ENCODE data around the gene FGD4. TPM values are rescaled to one million over a fixed set of nuclear protein-coding genes. Genes with fewer than 3 reads are reported as not detected.

FGD4 gene
- total and polyA plus RNA-seq, 3 donors from 2014 or later = 51.0 to 90.2 (median 74.9) TPM

DNA sequence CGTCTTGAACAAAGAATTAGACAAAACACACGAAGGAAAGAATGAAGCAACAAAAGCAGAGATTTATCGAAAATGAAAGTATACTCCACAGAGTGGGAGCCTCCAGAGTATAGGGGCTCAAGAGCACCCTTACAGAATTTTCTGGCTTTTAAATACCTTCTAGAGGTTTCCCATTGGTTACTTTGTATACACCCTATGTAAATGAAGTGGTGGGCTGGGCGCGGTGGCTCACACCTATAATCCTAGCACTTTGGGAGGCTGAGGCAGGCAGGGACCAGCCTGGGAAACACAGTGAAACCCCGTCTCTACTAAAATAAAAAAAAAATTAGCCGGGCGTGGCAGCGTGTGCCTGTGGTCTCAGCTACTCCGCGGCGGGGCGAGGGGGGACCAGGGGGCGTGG lies 266.7 kb downstream of the FGD4 start:
- Histone ChIP-seq H3K36me3 (ENCODE audit: low read depth, missing control alignments) (no peaks in the 10 kb centered on the region), H3K9me3 (no peaks in the 10 kb centered on the region), H3K4me1 (no peaks in the 10 kb centered on the region), H3K27ac (no peak overlapping the region), H3K27me3 (no peaks in the 10 kb centered on the region), H3K4me3 (no peak overlapping the region)
- intact Hi-C loops (cut with DNase I; ENCODE audit: low total_unique reads) = loop anchor here (10.0 kb wide), 1 partner anchor 221 kb away; no protein-coding TSS in a partner anchor
- no peak for DNase-seq
- no peak for TF ChIP-seq POLR2A (IDR thresholded peaks at IDR 0.05)
- TF ChIP-seq, protein P1, sequence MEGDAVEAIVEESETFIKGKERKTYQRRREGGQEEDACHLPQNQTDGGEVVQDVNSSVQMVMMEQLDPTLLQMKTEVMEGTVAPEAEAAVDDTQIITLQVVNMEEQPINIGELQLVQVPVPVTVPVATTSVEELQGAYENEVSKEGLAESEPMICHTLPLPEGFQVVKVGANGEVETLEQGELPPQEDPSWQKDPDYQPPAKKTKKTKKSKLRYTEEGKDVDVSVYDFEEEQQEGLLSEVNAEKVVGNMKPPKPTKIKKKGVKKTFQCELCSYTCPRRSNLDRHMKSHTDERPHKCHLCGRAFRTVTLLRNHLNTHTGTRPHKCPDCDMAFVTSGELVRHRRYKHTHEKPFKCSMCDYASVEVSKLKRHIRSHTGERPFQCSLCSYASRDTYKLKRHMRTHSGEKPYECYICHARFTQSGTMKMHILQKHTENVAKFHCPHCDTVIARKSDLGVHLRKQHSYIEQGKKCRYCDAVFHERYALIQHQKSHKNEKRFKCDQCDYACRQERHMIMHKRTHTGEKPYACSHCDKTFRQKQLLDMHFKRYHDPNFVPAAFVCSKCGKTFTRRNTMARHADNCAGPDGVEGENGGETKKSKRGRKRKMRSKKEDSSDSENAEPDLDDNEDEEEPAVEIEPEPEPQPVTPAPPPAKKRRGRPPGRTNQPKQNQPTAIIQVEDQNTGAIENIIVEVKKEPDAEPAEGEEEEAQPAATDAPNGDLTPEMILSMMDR (IDR thresholded peaks at IDR 0.05) = no peak
- WGBS, 2 donors = 66 to 77% methylated on average over 14 of the region's 14 CpGs

GRCh38 chr12:32669584-32669983 lies 270.2 kb downstream of the FGD4 start:
- no peak overlapping the region for H3K4me3 ChIP-seq
- no peaks in the 10 kb centered on the region for H3K4me1 ChIP-seq
- no peaks in the 10 kb centered on the region for H3K9me3 ChIP-seq
- H3K27me3 ChIP-seq = no peaks in the 10 kb centered on the region
- no peak overlapping the region for H3K27ac ChIP-seq
- no peak for DNase-seq
- no peak for TF ChIP-seq POLR2A (IDR thresholded peaks at IDR 0.05)
- TF ChIP-seq, protein P1 (IDR thresholded peaks at IDR 0.05) = no peak
- WGBS, 2 donors = 85 to 94% methylated on average over 1 of the region's 1 CpG
- H3K36me3 ChIP-seq (ENCODE audit: low read depth, missing control alignments) = no peaks in the 10 kb centered on the region
- intact Hi-C loops (cut with DNase I; ENCODE audit: low total_unique reads) = loop anchor here (10.0 kb wide), 1 partner anchor 225 kb away; no protein-coding TSS in a partner anchor

- intact Hi-C loops (cut with DNase I; ENCODE audit: low total_unique reads) = no loop called here
- no peaks in the 10 kb centered on the region for H3K36me3 ChIP-seq (ENCODE audit: low read depth, missing control alignments)
Measured at GRCh38 chr12:32671930-32672780, 272.8 kb downstream of the FGD4 start.

DNA sequence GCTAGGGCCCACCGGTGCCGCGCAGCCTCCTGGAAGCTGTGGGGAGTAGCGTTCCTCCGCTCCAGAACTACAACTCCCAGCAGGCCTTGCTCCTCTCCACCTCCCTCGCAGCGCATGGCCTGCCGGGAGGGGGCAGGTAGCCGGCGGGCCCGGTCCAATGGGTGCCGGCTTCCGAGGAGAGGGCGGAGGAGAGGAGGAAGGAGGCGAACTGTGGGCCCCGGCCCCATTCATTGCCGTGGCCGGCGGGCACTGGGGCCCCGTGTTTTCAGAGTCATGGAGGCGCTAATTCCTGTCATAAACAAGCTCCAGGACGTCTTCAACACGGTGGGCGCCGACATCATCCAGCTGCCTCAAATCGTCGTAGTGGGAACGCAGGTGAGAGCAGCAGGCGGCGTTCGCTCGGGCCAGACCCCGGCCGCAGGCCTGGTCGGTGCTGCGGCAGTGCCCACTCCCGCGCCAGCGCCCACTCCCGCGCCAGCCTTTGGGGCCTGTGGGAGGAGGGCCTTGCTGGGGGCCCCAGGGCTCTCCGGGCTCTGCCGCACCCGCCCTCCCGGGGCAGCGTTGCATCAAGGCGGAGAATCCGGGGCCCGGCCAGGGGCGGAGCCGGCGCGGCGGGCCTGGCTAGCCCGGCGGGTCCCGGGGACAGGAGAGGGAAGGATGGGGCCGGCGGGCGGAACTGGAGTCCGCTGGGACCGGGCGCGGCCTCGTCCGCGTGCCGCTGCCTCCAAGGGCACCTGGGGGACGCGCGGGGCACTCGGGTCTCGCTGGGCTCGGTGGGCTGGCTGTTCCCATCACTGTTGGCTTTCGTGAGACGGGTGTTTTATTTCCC lies 279.9 kb downstream of the FGD4 start, which contains the start of gene DNM1L:
Gene DNM1L, plus strand, starts transcription at position 211 of the 829 bp plus-strand sequence. Its CDS starts 63 bp downstream, at position 274.
- peak within 1 kb of the TSS; percentile 94 to 97 for H3K4me3 ChIP-seq
- peaks cover 5% of the 10 kb centered on the region for H3K4me1 ChIP-seq
- 0 to 2% methylated on average over 19 to 58 of the region's 76 CpGs for WGBS, 2 donors
- H3K27ac ChIP-seq = peak within 1 kb of the TSS; percentile 91 to 96
- H3K27me3 ChIP-seq = no peaks in the 10 kb centered on the region
- DNase-seq = peak; percentile 97
- H3K36me3 ChIP-seq (ENCODE audit: low read depth, missing control alignments) = no peaks in the 10 kb centered on the region
- intact Hi-C loops (cut with DNase I; ENCODE audit: low total_unique reads) = no loop called here
- H3K9me3 ChIP-seq = no peaks in the 10 kb centered on the region
- TF ChIP-seq, protein P1 (IDR thresholded peaks at IDR 0.05) = peak in 1 of 3 experiments; percentile 46
- TF ChIP-seq POLR2A (IDR thresholded peaks at IDR 0.05) = peak; percentile 35

More at GRCh38 chr12:32671930-32672780, 272.8 kb downstream of the FGD4 start:
- Histone ChIP-seq H3K9me3 (no peaks in the 10 kb centered on the region), H3K27ac (no peak overlapping the region), H3K4me3 (no peak overlapping the region), H3K4me1 (no peaks in the 10 kb centered on the region), H3K27me3 (no peaks in the 10 kb centered on the region)
- whole genome bisulfite sequencing, 2 donors = 43 to 50% methylated on average over 11 of the region's 11 CpGs
- no peak for TF ChIP-seq POLR2A (IDR thresholded peaks at IDR 0.05)
- TF ChIP-seq, protein P1 (IDR thresholded peaks at IDR 0.05) = peak in 2 of 3 experiments; percentile 25 to 32
- DNase-seq = peak; percentile 58

All from testis (tissue), 3 donors.